Spleen (tissue), 13 donors: ENCODE measurements around the gene OR4N2. TPM values are rescaled to one million over a fixed set of nuclear protein-coding genes. Genes with fewer than 3 reads are reported as not detected.
A peak's percentile ranks its signal among the peaks of the same experiment; 100 is the strongest.
"Not testable (repeated sequence)": the region's sequence is repeated elsewhere in the genome, so short reads cannot be mapped to it uniquely, and the experiment has no call there.

Source experiments
- DNase-seq: peaks from one replicate; pipeline ENCODE4 v3.0.0-alpha.2; 2020
- H3K27ac ChIP-seq, 8 donors: fragments of 200-600 bp; sonication (generic) in 7 of 8; 1 replicate in 4 of 8; 2 replicates in 4 of 8; pipeline versions ENCODE4 v1.5.0 to v1.8.0; 2016 to 2021; ENCODE audit warnings: inconsistent platforms in 4 of 8, mild to moderate bottlenecking in 4 of 8, moderate library complexity in 1 of 8
- H3K27me3 ChIP-seq, 7 donors: fragments of 200-600 bp; sonication (generic) in 6 of 7; replicated peaks in 1 of 7; 1 replicate in 4 of 7; 2 replicates in 3 of 7; pipeline versions ENCODE4 v1.5.0 to v1.8.0; 2016 to 2021; ENCODE audit warnings: inconsistent platforms in 3 of 7, mild to moderate bottlenecking in 1 of 7
- H3K36me3 ChIP-seq, 6 donors: fragments of 200-600 bp; sonication (generic) in 5 of 6; 1 replicate in 4 of 6; 2 replicates in 2 of 6; pipeline versions ENCODE4 v1.5.0 to v1.8.0; 2016 to 2021; ENCODE audit warnings: inconsistent platforms in 2 of 6
- H3K4me1 ChIP-seq, 6 donors: fragments of 200-600 bp; sonication (generic) in 5 of 6; 1 replicate in 3 of 6; 2 replicates in 3 of 6; pipeline versions ENCODE4 v1.5.0 to v1.8.0; 2016 to 2021; ENCODE audit warnings: inconsistent platforms in 3 of 6
- H3K4me3 ChIP-seq, 8 donors: fragments of 200-600 bp; sonication (generic) in 7 of 8; 1 replicate in 4 of 8; 2 replicates in 4 of 8; pipeline versions ENCODE4 v1.5.0 to v1.8.0; 2016 to 2021; ENCODE audit warnings: inconsistent platforms in 4 of 8, mild to moderate bottlenecking in 4 of 8, moderate library complexity in 2 of 8
- H3K9me3 ChIP-seq, 8 donors: fragments of 200-600 bp; sonication (generic) in 7 of 8; 1 replicate in 4 of 8; 2 replicates in 4 of 8; pipeline versions ENCODE4 v1.5.0 to v1.8.0; 2016 to 2021; ENCODE audit warnings: inconsistent platforms in 4 of 8
- POLR2A ChIP-seq, 3 donors: fragments of 450-650 bp; IDR thresholded peaks; one replicate each; pipeline ENCODE4 v1.5.1; 2017; ENCODE audit warnings: antibody characterized with exemption in 3 of 3, mild to moderate bottlenecking in 1 of 3
- POLR2AphosphoS5 ChIP-seq, 3 donors: sonication (generic); formaldehyde crosslinking; IDR thresholded peaks; one replicate each; pipeline ENCODE4 v1.5.1; 2017; ENCODE audit warnings: antibody characterized with exemption in 3 of 3
- WGBS, 5 donors: extraction: QIAGEN DNeasy Blood & Tissue Kit in 3 of 5; methylation state at CpG; one replicate each; pipeline versions ENCODE4 v1.1.5 to v1.1.7; 2013 to 2018; 5-methylcytosine and 5-hydroxymethylcytosine counted together
- intact Hi-C: fragments of 100-400 bp; cut with DNase I; formaldehyde crosslinking; loops from one replicate; pipeline ENCODE4 v1.15.0; 2023; ENCODE audit warnings: low total_unique reads
- long read RNA-seq, 2 donors: transcript quantifications; one replicate each; lab custom pipeline, GENCODE V29; 2026
- polyA plus RNA-seq, 3 donors: library from polyadenylated mRNA; stranded (reverse); fragments of 200-250 nt; gene quantifications; one replicate each; pipeline ENCODE4 v1.2.1, GENCODE V29; 2013
- total RNA-seq, 7 donors: library from RNA; depleted of rRNA in 3 of 7; stranded (reverse); fragments of >200 nt in 3 of 7; fragmentation: NEBNext Ultra II Directional in 4 of 7; extraction: Animal tissue kit (Norgen Biotek cat#: 25700) in 4 of 7; gene quantifications; one replicate each; pipeline versions ENCODE4 v1.1.0 to v1.2.1, GENCODE V29; 2016 to 2021
- TF ChIP-seq, protein P1 (sequence below), 11 experiments: fragments of 200-600 bp in 7 of 11; fragments of 450-650 bp in 4 of 11; sonication (generic) in 4 of 11; IDR thresholded peaks in 8 of 11; conservative IDR thresholded peaks in 3 of 11; 1 replicate in 7 of 11; 2 replicates in 4 of 11; pipeline versions ENCODE4 v1.4.0 to v1.8.0; 2016 to 2021; ENCODE audit warnings: antibody characterized with exemption in 11 of 11, inconsistent platforms in 4 of 11, mild to moderate bottlenecking in 1 of 11
- donor health status: healthy with polysubstance abuse.
- donor health status: DM: no; HTN: no; CAD: no; lungs with moderate emphysema.
- donor health status: DM: no; HTN: no; CAD: no.
- donor health status: Bipolar disorder and iron deficiency.
- donor health status: healthy.
- donor health status: DM: no; HTN: no; CAD: no.
- donor health status: DM: yes; HTN: yes; CAD: no.

Gene OR4N2, protein sequence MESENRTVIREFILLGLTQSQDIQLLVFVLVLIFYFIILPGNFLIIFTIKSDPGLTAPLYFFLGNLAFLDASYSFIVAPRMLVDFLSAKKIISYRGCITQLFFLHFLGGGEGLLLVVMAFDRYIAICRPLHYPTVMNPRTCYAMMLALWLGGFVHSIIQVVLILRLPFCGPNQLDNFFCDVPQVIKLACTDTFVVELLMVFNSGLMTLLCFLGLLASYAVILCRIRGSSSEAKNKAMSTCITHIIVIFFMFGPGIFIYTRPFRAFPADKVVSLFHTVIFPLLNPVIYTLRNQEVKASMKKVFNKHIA
- total RNA-seq (not detected), polyA plus RNA-seq (not detected)
- long read RNA-seq, donor 1 = 0 reads
- long read RNA-seq, donor 2, partial matches to known transcripts = 0 of 1 reads
- long read RNA-seq, donor 2, other reads (novel, unspliced or antisense) = 0 of 1 reads

GRCh38 chr14:19803470-19803869 is at the start of gene OR4N2:
Gene OR4N2 (plus strand): TSS chr14:19803770. CDS start chr14:19827449, 23,679 bp downstream.
- H3K36me3 ChIP-seq, H3K27ac ChIP-seq, H3K4me3 ChIP-seq, H3K4me1 ChIP-seq, DNase-seq, intact Hi-C loops, H3K27me3 ChIP-seq: not testable (repeated sequence)
- 66 to 86% (median 74%) methylated on average over 1 of the region's 1 CpG for WGBS, 5 donors
- peaks cover 0 to 40% (median 16%) of the 10 kb centered on the region in 8 donors for H3K9me3 ChIP-seq

- no peaks in the 10 kb centered on the region for H3K36me3 ChIP-seq
- H3K4me1 ChIP-seq = no peaks in the 10 kb centered on the region
- TF ChIP-seq, protein P1, sequence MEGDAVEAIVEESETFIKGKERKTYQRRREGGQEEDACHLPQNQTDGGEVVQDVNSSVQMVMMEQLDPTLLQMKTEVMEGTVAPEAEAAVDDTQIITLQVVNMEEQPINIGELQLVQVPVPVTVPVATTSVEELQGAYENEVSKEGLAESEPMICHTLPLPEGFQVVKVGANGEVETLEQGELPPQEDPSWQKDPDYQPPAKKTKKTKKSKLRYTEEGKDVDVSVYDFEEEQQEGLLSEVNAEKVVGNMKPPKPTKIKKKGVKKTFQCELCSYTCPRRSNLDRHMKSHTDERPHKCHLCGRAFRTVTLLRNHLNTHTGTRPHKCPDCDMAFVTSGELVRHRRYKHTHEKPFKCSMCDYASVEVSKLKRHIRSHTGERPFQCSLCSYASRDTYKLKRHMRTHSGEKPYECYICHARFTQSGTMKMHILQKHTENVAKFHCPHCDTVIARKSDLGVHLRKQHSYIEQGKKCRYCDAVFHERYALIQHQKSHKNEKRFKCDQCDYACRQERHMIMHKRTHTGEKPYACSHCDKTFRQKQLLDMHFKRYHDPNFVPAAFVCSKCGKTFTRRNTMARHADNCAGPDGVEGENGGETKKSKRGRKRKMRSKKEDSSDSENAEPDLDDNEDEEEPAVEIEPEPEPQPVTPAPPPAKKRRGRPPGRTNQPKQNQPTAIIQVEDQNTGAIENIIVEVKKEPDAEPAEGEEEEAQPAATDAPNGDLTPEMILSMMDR (IDR thresholded peaks at IDR 0.05 in 8 of 11, conservative IDR thresholded peaks at IDR 0.05 in 3 of 11) = no peak
- TF ChIP-seq POLR2AphosphoS5 (IDR thresholded peaks at IDR 0.05) (no peak), POLR2A (IDR thresholded peaks at IDR 0.05) (no peak)
- no peak overlapping the region for H3K27ac ChIP-seq
- no peak overlapping the region for H3K4me3 ChIP-seq
- no peak for DNase-seq
- 24 to 43% (median 36%) methylated on average over 2 of the region's 2 CpGs for WGBS, 5 donors
- H3K9me3 ChIP-seq = no peaks in the 10 kb centered on the region
- intact Hi-C loops = no loop called here
- no peaks in the 10 kb centered on the region for H3K27me3 ChIP-seq
Measured at GRCh38 chr14:19754172-19754571, 49.4 kb upstream of the OR4N2 start.

GRCh38 chr14:19771491-19771890 is 32.1 kb upstream of the OR4N2 start:
- H3K4me3 ChIP-seq, DNase-seq, H3K36me3 ChIP-seq, H3K27me3 ChIP-seq, H3K27ac ChIP-seq, H3K4me1 ChIP-seq, intact Hi-C loops: not testable (repeated sequence)
- peaks cover 0 to 40% (median 18%) of the 10 kb centered on the region in 8 donors for H3K9me3 ChIP-seq
- 38 to 61% (median 54%) methylated on average over 3 of the region's 3 CpGs for WGBS, 5 donors

GRCh38 chr14:19771895-19772430 is 31.6 kb upstream of the OR4N2 start:
- Histone ChIP-seq H3K4me3 (no peak overlapping the region), H3K36me3 (no peaks in the 10 kb centered on the region), H3K4me1 (no peaks in the 10 kb centered on the region), H3K9me3 (peaks cover 0 to 40% (median 18%) of the 10 kb centered on the region in 8 donors), H3K27me3 (no peaks in the 10 kb centered on the region), H3K27ac (peak overlapping the region in 1 of 8 donors; percentile 28)
- intact Hi-C loops = no loop called here
- 88 to 94% (median 90%) methylated on average over 1 of the region's 1 CpG for WGBS, 5 donors
- DNase-seq = no peak
- TF ChIP-seq, protein P1 (IDR thresholded peaks at IDR 0.05 in 8 of 11, conservative IDR thresholded peaks at IDR 0.05 in 3 of 11) = no peak
- TF ChIP-seq POLR2AphosphoS5 (IDR thresholded peaks at IDR 0.05) (no peak), POLR2A (IDR thresholded peaks at IDR 0.05) (no peak)

GRCh38 chr14:19772454-19772853 is 31.1 kb upstream of the OR4N2 start:
- H3K4me1 ChIP-seq, DNase-seq, intact Hi-C loops, H3K36me3 ChIP-seq, H3K4me3 ChIP-seq, H3K27me3 ChIP-seq: not testable (repeated sequence)
- Histone ChIP-seq H3K27ac (peak overlapping the region in 1 of 8 donors; percentile 28), H3K9me3 (peaks cover 0 to 40% (median 18%) of the 10 kb centered on the region in 8 donors)
- WGBS, 5 donors = 27 to 41% (median 39%) methylated on average over 2 of the region's 2 CpGs

GRCh38 chr14:19773204-19773603 is 30.4 kb upstream of the OR4N2 start, which contains the start of gene OR4M1:
Gene OR4M1 (plus strand): TSS chr14:19773504. CDS start chr14:19780323, 6,819 bp downstream.
- 11 to 15% (median 12%) methylated on average over 1 of the region's 1 CpG for WGBS, 5 donors
- H3K36me3 ChIP-seq, H3K4me1 ChIP-seq, H3K4me3 ChIP-seq, H3K27me3 ChIP-seq, intact Hi-C loops, DNase-seq: not testable (repeated sequence)
- H3K27ac ChIP-seq = peak within 1 kb of the TSS in 1 of 8 donors; percentile 28
- peaks cover 0 to 40% (median 18%) of the 10 kb centered on the region in 8 donors for H3K9me3 ChIP-seq
